Measurements from ENCODE around the gene CNRIP1.

CNRIP1 gene

DNA sequence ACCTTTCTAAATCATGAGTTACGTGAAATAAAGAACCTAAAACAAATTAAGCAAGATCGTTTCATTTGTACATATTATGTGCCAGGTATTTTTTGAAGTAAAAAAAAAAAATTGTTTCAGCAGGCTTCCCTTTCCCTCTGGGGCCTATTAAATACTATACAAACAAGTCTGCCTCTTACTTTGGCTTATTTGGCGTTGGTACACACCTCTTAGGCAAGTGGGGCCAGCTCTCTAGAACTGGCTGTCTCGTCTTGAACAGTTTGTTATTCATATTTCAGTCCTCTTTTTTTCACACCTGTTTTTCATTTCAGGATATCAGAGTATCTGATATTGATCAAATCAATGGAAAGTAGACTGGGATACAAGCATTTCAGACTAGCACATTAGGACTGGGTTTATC, 40.1 kb downstream of the CNRIP1 start:
- in situ Hi-C loops (cut with HindIII; ENCODE audit: low sequenced_read_pairs), result no loop called here
- DNase-seq (ENCODE audit: low read depth, low spot score), result no peak
- TF ChIP-seq, protein P1, sequence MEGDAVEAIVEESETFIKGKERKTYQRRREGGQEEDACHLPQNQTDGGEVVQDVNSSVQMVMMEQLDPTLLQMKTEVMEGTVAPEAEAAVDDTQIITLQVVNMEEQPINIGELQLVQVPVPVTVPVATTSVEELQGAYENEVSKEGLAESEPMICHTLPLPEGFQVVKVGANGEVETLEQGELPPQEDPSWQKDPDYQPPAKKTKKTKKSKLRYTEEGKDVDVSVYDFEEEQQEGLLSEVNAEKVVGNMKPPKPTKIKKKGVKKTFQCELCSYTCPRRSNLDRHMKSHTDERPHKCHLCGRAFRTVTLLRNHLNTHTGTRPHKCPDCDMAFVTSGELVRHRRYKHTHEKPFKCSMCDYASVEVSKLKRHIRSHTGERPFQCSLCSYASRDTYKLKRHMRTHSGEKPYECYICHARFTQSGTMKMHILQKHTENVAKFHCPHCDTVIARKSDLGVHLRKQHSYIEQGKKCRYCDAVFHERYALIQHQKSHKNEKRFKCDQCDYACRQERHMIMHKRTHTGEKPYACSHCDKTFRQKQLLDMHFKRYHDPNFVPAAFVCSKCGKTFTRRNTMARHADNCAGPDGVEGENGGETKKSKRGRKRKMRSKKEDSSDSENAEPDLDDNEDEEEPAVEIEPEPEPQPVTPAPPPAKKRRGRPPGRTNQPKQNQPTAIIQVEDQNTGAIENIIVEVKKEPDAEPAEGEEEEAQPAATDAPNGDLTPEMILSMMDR (IDR thresholded peaks at IDR 0.05; ENCODE audit: low read depth, low read length), result no peak
- no peak overlapping the region for H3K4me3 ChIP-seq (ENCODE audit: low read depth, low read length)

DNA sequence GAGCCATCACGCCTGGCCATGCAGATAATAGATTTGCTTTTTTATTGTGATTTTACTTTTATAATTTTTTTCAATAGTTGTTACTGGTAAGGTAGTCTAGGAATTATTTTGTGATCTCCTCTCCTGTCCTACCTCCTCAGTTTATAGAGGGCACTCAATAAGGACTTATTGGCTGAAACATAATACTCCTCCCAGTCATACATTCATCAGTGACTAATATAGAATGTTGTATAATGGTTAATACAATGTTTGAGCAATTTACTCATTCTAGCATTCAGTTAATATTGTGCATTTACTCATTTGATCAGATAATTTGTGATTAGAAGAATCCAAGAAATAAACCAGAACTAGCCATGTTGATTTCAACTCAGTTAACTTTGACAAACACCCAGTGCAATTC, 41.6 kb downstream of the CNRIP1 start:
- no peak for DNase-seq (ENCODE audit: low read depth, low spot score)
- TF ChIP-seq, protein P1 (IDR thresholded peaks at IDR 0.05; ENCODE audit: low read depth, low read length), result no peak
- in situ Hi-C loops (cut with HindIII; ENCODE audit: low sequenced_read_pairs), result no loop called here
- no peak overlapping the region for H3K4me3 ChIP-seq (ENCODE audit: low read depth, low read length)

DNA sequence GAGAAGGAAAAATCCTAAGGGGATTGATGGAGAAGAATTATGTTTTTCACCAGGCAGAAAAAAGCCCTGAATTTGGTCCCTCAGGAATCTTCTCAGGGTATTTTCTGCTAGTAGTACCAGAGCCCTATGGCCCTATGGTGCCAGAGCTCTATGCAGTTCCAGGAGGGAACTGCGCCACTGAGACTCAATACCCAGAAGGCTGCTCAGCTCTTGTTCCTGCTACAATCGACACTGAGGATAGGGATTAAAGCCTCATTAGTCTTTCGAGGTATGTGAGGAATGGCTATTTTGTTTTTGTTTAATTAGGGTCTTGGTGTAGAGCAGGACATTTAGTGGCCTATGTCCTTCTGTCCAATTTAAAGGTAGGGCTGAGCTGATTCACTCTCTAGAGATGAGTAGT, 45.7 kb downstream of the CNRIP1 start:
- no peak overlapping the region for H3K4me3 ChIP-seq (ENCODE audit: low read depth, low read length)
- TF ChIP-seq, protein P1 (IDR thresholded peaks at IDR 0.05; ENCODE audit: low read depth, low read length), result no peak
- DNase-seq (ENCODE audit: low read depth, low spot score), result no peak
- in situ Hi-C loops (cut with HindIII; ENCODE audit: low sequenced_read_pairs), result no loop called here

DNA sequence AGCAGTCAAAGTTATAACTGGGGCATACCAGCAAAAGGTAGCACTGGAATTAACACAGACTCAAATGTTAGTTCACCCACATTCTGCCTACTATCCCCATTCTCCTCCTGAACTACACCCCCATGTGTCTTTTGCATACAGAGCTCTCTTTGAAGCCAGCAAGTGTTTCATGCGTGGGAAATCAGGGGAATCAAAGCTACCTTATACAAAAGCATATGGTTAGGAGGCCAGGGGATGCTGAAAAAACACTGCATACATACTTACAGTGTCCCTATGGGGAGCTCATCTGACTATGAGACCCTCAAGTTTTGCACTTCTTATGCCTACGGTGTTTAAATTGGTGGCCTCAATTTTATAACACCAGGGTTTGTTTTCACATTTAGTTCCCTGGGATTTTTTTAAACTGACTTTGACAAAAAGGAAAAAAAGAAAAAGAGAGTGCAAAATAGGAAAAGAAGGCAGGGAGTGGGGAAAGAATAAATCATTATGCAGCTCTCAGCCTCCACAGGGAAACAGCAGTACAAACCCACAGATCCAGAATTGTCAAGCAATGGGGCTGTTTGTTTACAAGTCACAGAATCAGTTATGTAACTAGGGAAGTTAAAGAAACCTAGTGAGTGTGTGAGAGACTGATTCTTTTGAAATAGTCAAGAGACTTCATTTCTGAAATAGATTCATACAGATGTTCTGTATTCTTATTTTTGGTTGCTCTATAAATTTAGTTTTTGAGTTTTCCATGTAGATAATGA, 47.3 kb downstream of the CNRIP1 start:
- in situ Hi-C loops (cut with HindIII; ENCODE audit: low sequenced_read_pairs), result no loop called here
- TF ChIP-seq, protein P1 (IDR thresholded peaks at IDR 0.05; ENCODE audit: low read depth, low read length), result no peak
- no peak for DNase-seq (ENCODE audit: low read depth, low spot score)
- H3K4me3 ChIP-seq (ENCODE audit: low read depth, low read length), result no peak overlapping the region

DNA sequence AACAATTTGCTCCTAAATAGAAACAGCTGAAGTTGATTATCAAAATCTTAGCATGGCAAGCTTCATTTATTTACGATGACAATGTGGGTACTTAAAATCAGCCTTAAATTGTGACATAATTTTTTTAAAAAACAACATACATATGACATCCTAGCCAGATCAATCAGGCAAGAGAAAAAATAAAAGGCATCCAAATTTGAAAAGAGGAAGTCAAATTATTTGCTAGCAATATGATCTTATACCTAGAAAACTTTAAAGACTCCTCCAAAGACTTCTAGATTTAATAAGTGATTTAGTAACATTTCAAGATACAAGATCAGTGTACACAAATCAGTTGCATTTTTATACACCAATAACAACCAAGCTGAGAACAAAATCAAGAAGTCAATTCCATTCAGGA, 53.1 kb downstream of the CNRIP1 start:
- DNase-seq (ENCODE audit: low read depth, low spot score), result no peak
- TF ChIP-seq, protein P1 (IDR thresholded peaks at IDR 0.05; ENCODE audit: low read depth, low read length), result no peak
- no peak overlapping the region for H3K4me3 ChIP-seq (ENCODE audit: low read depth, low read length)
- in situ Hi-C loops (cut with HindIII; ENCODE audit: low sequenced_read_pairs), result no loop called here

DNA sequence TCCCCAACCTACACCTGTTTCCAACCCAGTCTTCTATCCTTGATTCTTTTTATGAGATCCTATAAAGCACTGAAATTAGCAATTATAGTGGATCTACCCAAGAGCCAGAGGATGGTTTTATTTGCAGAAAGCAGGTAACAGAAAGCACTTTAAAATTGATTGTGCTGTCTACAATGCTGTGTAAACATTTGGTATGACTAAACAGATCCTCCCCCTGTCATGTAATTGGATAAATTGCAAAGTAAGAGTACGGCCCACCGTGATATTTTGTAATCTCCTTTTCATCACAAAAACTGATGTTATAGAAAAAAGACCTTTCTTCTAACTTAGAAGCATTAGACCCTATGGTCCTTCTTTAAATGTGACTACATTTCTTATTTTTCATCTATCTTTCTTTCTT, 56.1 kb downstream of the CNRIP1 start:
- H3K4me3 ChIP-seq (ENCODE audit: low read depth, low read length), result no peak overlapping the region
- in situ Hi-C loops (cut with HindIII; ENCODE audit: low sequenced_read_pairs), result no loop called here
- DNase-seq (ENCODE audit: low read depth, low spot score), result no peak
- TF ChIP-seq, protein P1 (IDR thresholded peaks at IDR 0.05; ENCODE audit: low read depth, low read length), result no peak

All from astrocyte of the spinal cord (primary cell).